ENCODE data around the gene IFT25.
"Not testable (repeated sequence)": the region's sequence is repeated elsewhere in the genome, so short reads cannot be mapped to it uniquely, and the experiment has no call there.

The IFT25 gene

GRCh38 chr1:53881853-53882252 is 63.6 kb downstream of the IFT25 start:
- DNase-seq, result not testable (repeated sequence)

- no peak for DNase-seq
Observed at GRCh38 chr1:53878492-53879105, 66.9 kb downstream of the IFT25 start.

- DNase-seq, result not testable (repeated sequence)
Observed at GRCh38 chr1:53875150-53875549, 70.3 kb downstream of the IFT25 start.

- DNase-seq, result no peak
Observed at GRCh38 chr1:53871773-53872484, 73.6 kb downstream of the IFT25 start.
